Activated T-cell treated with anti-CD3 and anti-CD28 coated beads, Interleukin-2, amount 50 U/mL, for 4 hours (primary cell): ENCODE measurements around the gene HOXB8. TPM values are rescaled to one million over a fixed set of nuclear protein-coding genes. Genes with fewer than 3 reads are reported as not detected.

Source experiments
- ATAC-seq, 2 donors: fragments of 200-7000 bp; cut with Tn5 transposase; one replicate each; pipeline ENCODE4 v1.10.0; 2021
- DNase-seq: peaks from one replicate; pipeline ENCODE4 v3.0.0-alpha.2; 2020
- H3K27me3 Mint-ChIP-seq: one replicate; pipeline ENCODE4 v1.8.0; 2021; ENCODE audit warnings: low read depth, mixed read lengths
- H3K36me3 Mint-ChIP-seq: one replicate; pipeline ENCODE4 v1.8.0; 2022; ENCODE audit warnings: mixed read lengths; ENCODE audit not compliant: insufficient read depth
- H3K4me1 Mint-ChIP-seq: one replicate; pipeline ENCODE4 v1.8.0; 2021; ENCODE audit warnings: low read depth, mixed read lengths
- H3K4me3 Mint-ChIP-seq: one replicate; pipeline ENCODE4 v1.8.0; 2021; ENCODE audit warnings: mild to moderate bottlenecking, moderate library complexity, mixed read lengths
- H3K9me3 Mint-ChIP-seq: one replicate; pipeline ENCODE4 v1.8.0; 2021; ENCODE audit warnings: mixed read lengths
- total RNA-seq, 3 donors: library from RNA; stranded (reverse); gene quantifications; one replicate each; pipeline ENCODE4 v1.2.1, GENCODE V29; 2021

The HOXB8 gene
- total RNA-seq, 3 donors from 2014 or later, result 0.14 to 0.18 TPM; not detected in 1

DNA sequence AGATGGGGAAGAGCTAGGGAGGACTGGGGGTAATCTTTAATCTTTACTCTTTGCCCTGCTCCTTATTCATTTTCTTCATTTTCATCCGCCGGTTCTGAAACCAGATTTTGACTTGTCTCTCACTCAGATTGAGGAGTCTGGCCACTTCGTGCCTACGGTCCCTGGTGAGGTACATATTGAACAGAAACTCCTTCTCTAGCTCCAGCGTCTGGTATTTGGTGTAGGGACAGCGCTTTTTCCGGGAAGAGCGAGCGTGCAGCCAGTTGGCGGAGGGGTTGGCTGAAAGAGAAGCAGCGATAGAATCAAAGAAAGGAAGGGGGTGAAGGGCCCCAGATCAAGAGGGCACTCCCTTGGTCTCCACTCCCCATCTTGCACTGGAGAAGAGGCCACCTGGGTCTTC lies 7.8 kb upstream of the HOXB8 start:
- DNase-seq, result no peak
- no peaks in the 10 kb centered on the region for H3K9me3 Mint-ChIP-seq

DNA sequence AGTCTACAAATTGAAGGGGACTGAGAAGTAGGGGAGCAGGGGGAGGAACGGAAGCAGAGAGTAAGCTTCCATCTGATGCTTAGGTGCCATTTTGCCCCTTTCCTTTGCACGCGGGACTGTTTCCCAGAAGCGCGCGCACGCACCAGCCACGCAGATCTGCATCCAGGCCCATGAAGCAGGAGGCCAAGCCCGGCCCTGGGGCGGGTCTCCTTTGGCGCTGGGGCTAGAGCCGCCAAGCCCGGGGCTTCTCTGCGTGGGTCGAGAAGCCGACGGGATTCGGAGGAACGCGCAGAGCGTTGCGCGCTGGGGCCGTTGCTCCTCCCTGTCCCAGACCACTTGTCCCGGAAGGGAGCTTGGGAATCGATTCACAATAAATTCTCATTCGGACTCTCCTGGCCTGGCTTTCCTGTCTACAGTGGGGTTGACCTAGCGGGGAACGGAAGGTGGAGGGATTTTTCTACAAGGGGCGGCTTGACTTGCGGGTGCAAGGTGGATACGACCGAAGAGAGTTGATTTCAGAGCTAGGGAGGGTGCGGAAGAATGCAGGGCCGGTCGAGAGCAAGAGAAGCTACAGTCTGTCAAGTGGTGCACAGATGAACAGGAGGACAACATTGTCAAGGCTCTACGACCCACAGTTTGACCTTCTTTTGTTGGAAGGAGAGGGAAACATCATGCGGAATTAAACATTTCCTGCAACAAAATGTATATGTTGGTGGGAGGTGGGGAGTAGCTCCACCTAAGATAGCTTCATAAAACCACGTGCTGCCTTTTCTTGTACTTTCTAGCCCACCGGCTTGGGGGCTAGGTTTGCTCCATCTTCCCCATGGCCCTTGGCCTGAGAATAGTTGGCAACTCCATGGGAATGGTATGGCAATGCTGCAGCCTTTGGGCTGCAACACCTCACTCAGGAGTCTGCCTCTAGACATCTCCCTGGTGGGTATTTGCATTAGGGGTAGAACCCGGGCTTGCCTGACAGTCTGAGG lies 6.6 kb upstream of the HOXB8 start:
- Mint-ChIP-seq H3K4me3 (no peak overlapping the region), H3K36me3 (no peaks in the 10 kb centered on the region), H3K4me1 (peaks cover 29% of the 10 kb centered on the region), H3K27me3 (peaks cover 85% of the 10 kb centered on the region), H3K9me3 (no peaks in the 10 kb centered on the region)
- ATAC-seq (no peak), DNase-seq (no peak)

More for the DNA sequence above, 7.8 kb upstream of the HOXB8 start:
- Mint-ChIP-seq H3K27me3 (peaks cover 85% of the 10 kb centered on the region), H3K36me3 (no peaks in the 10 kb centered on the region), H3K4me3 (no peak overlapping the region), H3K4me1 (peaks cover 26% of the 10 kb centered on the region)
- no peak for ATAC-seq

DNA sequence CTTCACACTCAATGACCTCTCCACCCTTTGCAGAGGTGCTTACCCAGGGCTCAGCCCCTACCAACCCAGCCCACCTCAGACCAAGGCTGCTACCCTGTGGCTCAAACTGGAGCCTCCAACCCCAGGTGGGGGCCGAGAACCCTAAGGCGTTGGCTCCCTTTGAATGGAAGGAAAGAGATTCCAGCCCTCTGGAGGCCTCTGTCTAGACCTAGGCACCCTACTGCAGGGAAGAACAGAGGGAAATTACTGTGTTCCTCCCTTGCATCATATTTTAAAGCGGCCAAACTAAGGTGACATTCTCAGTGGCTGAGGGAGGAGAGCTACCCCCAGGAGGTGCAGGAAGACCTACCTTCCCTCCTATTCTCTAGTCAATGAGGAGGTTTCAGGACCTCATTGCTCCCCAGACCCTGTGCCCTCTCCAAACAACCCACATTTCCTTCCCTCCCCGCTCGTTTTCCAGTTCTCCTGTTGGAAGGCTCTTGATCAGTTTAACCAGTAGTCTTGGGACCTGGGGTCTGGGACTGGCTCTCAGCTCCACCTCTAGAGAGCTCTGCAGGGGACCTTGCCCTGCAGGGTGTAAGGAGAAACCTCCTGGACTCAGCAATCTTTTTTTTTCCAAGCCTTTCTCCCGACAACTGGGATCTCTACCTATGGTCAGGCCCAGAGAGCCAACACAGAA lies 5.5 kb upstream of the HOXB8 start:
- no peaks in the 10 kb centered on the region for H3K9me3 Mint-ChIP-seq
- ATAC-seq (no peak), DNase-seq (no peak)
- no peaks in the 10 kb centered on the region for H3K36me3 Mint-ChIP-seq
- no peak overlapping the region for H3K4me3 Mint-ChIP-seq
- peaks cover 26% of the 10 kb centered on the region for H3K4me1 Mint-ChIP-seq
- peaks cover 90% of the 10 kb centered on the region for H3K27me3 Mint-ChIP-seq

DNA sequence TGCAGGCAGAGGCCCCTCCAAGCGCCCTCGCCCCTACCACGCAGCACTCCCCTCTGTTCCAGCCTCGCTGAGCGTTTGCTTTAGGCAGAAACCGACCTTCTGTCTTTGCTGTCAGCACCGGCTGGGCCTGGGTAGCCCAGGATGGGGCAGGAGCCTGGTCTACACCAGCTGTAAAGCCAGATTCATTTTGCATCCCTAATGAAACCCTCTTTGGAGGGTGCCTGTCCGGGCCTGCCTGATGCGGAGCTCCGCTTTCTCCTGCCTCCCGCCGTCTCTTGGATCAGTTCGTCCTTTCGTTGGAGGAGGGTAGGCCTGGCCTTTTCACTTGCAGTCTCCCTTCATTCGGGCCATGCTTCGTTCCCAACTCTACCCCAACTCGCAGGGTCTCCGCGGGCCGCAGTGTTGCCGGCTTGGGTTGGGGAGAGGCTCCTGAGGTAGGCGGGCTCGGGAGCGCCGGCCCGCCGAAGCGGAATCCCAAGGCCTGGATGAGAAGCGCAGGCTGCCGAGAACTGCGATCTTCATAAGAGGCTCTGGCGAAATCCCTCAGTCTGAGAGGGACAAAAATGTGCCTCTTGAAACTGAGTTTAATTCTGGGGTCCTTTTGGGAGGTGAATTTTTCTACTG lies 4.8 kb upstream of the HOXB8 start:
- ATAC-seq, result no peak
- DNase-seq, result no peak
- peaks cover 31% of the 10 kb centered on the region for H3K4me1 Mint-ChIP-seq
- H3K4me3 Mint-ChIP-seq, result no peak overlapping the region
- H3K9me3 Mint-ChIP-seq, result no peaks in the 10 kb centered on the region
- no peaks in the 10 kb centered on the region for H3K36me3 Mint-ChIP-seq
- H3K27me3 Mint-ChIP-seq, result peaks cover 93% of the 10 kb centered on the region

DNA sequence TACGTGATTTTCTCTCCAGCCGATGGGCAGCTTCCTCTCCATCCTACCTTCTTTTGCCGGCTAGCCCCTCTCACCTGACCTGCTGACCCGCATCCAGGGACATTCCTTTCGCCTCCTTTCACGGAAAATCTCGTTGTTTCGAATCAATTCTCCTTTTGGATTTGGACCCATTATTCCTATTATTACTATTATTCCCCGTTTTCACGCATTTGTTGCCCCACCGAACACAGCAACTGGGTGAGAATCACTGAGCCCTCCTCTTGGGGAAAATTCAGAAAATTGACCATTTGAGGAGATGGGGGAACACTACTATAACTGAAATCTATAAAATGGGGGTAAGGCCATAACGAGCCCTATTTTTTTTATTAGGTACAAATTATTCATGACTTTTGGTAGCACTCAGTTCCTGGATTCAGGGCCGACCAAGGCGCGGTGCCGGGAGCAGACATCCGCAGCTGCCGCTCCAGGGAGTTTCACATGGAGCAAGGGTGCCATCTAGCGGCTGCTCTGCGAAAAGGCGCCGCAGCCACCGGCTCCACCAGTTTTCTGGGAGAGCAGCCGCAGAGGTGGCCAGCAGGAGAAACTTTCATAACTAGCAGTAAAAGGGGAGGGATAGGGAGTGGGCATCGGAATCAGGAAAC lies 3.3 kb upstream of the HOXB8 start:
- DNase-seq, result peak; percentile 86
- peaks cover 40% of the 10 kb centered on the region for H3K4me1 Mint-ChIP-seq

DNA sequence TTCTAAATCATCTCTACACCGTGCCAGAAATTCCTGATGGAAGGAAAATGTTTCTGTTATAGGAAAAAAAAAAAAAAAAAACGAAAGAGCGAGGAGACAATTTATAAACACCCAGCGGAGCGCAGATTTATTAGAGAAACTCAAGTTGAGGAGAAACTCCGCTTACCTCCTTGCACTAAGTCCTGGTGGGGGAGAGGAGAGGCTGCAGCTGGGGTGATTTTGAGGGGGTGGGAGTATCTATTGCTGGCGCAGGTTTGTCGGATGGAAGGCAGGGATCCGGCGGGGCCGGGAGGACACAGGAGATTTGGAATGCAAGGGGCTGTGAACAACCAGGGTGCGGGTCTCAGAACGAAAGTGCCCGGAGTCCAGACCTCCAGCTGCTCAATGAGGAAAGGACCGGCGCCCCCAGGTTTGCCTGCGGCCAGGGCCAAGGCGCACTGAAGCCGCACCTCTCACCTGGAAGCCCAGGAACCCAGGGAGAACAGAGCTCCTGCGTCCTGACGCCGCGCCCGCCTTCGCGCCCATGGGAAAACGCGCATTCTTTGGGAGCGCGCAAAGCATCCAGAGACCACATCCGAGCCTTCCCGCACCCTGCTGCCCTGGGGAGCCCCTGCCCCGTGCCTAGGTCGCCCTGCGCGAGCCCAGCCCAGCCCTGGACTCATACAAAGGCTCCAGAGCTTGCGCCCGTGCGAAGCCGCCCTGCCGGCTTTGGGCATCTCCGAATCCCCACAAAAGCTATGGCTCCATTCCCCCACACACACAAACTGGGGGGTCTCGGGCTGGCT lies 2.6 kb upstream of the HOXB8 start:
- peaks cover 86% of the 10 kb centered on the region for H3K27me3 Mint-ChIP-seq
- DNase-seq, result no peak
- H3K9me3 Mint-ChIP-seq, result no peaks in the 10 kb centered on the region
- no peak for ATAC-seq
- H3K4me1 Mint-ChIP-seq, result peaks cover 44% of the 10 kb centered on the region
- H3K36me3 Mint-ChIP-seq, result no peaks in the 10 kb centered on the region
- no peak overlapping the region for H3K4me3 Mint-ChIP-seq

More for the DNA sequence above, 3.3 kb upstream of the HOXB8 start:
- H3K4me3 Mint-ChIP-seq, result peak overlapping the region; percentile 25
- no peaks in the 10 kb centered on the region for H3K9me3 Mint-ChIP-seq
- no peaks in the 10 kb centered on the region for H3K36me3 Mint-ChIP-seq
- H3K27me3 Mint-ChIP-seq, result peaks cover 90% of the 10 kb centered on the region
- ATAC-seq, result peak; percentile 69 to 78

DNA sequence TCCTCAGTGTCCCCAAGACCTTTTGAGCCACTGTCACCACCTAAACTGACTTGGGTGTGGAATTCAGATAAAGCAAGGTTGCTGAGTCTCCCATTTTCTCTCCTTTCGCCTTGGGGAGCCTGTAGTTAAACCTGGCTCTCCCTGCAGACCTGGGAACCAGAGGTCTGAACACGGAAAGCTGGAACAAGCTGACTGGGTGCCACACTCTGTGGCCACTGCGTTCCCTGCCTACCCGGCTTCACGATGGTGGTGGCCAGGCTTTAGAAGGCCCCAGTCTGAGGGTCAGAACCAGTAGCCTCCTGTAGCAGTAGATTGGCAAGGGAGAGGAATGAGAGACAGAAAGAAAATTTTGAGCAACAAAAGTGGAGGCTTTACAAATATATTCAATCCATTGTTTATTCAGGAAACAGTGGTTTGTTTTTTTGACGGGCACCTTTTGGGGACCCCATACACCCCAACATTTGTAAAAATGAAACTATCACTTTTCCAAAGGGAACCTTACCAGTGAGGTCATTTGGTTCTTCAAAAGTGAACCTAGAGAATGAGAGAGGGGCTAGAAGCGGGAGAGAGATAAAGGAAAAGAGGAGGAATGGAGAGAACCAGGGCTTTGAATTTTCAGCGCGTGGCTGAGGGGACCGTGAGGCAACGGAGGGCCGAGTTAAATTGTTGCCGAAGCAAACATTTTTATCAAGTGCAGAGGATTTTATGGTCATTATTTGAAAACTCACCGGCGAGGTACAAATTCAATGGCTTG lies 1.8 kb upstream of the HOXB8 start:
- ATAC-seq (no peak), DNase-seq (no peak)
- Mint-ChIP-seq H3K27me3 (peaks cover 82% of the 10 kb centered on the region), H3K4me1 (peaks cover 48% of the 10 kb centered on the region), H3K9me3 (no peaks in the 10 kb centered on the region), H3K36me3 (no peaks in the 10 kb centered on the region), H3K4me3 (no peak overlapping the region)

DNA sequence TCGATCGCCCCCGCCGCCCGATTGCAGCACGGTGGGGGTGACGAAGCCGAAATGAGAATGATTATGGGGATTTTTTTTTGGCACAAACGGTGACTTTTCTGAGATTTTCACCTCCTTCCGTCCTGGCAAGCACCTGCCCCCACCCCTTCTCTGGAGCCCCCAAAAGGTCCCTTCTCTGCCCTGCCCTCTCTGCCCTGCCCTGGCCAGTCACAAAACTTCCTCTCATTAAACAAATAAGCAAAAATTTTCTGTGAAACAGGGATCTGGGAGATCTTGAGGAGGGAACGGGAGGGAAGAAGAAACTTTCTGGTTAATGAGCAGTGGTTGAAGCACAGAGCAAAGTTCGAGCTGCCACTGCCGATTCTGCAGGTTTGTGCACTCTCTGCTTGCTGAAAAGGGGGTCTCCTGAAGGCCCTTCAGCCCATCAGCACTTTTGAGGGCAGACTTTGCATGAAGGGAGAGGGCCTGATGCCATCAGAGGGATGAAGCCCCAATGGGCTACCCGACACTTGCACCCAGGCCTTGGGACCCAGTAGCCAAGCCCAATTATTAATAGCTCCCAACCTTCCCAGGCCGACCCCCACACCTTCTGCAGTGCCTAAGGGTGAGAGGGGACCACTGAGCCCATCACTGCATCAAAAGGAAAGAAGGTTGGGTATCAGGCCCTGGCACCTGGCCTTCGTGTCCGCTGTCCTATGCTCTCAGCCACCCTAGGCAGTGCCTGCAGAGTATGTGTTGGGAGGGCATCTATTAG lies 1.0 kb upstream of the HOXB8 start:
- no peaks in the 10 kb centered on the region for H3K36me3 Mint-ChIP-seq
- no peaks in the 10 kb centered on the region for H3K9me3 Mint-ChIP-seq
- H3K4me1 Mint-ChIP-seq, result peaks cover 54% of the 10 kb centered on the region
- DNase-seq (no peak), ATAC-seq (no peak)
- H3K27me3 Mint-ChIP-seq, result peaks cover 82% of the 10 kb centered on the region
- H3K4me3 Mint-ChIP-seq, result no peak overlapping the region

DNA sequence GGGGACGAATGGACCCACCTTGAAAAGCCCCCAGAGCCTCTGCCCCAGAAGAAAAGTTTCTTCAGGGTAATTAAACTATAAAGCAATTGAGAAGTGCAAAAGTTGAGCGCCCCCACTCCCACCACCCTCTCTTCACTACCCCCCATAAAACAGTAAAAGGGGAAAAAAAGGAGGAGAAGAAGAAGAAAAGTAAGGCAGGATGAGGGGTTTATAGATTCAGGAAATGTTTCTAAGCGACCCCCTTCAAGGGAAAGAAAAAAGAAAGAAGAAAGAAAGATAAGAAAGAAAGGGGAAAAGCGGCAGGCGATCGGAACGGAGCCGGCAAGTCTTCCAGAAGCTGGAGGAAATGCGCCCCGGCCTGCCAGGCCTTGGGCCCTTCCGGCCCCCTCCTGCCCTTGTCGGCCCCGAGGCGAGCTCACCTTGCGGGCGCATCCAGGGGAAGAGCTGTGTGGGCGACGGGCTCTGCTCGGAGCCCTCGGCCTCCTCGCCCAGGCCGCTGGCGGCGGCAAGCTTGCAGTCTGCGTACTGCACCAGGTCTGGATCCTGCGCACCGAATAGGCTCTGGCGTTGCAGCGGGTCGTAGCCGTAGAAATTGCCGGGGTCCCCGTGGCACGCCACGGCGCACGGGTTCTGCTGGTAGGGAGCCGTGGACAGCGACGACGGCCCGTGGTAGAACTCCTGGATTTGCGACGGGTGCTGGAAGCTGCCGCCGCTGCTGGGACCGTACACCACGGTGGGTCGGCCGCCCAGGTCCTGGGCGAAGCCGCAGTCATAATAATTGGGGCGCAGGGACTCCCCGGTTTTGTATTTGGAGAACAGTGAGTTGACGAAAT lies 1.0 kb downstream of the HOXB8 start:
- no peak for DNase-seq

DNA sequence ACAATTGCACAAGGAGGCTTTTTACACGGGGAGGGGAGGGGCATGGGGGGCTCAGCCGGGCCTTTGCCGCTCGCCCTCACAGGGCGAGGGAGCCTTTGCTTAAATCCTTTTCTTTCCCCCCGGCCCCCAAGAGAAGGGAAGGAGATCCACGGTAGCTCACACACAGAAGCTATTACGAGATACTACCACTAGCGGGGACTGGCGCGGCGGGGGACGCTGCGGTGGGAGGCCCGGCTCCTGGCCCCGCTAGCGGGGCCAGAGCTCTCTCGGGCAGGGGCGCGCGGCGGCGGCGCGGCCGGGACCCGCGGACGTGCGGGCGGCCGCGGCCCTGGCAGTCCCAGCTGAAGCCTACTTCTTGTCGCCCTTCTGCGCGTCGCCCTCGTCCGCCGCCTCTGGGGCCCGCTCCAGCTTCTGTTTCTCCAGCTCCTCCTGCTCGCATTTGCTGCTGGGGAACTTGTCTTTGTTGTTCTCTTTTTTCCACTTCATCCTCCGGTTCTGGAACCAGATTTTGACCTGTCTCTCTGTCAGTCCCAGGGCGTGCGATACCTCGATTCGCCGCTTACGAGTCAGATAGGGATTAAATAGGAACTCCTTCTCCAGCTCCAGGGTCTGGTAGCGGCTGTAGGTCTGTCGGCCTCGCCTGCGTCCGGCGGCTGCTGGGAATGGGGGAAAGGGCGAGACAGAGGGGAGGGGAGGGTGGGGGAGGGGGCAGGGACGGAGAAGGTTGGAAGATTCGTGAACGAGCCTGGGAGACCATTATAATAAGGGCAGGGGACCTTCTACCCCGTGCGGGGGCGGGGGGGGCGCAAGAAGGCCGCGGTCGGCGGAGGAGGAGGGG lies 2.0 kb downstream of the HOXB8 start:
- peak overlapping the region; percentile 80 for H3K4me3 Mint-ChIP-seq
- H3K27me3 Mint-ChIP-seq, result peaks cover 74% of the 10 kb centered on the region
- ATAC-seq (peak; percentile 63 to 76), DNase-seq (no peak)
- peaks cover 45% of the 10 kb centered on the region for H3K4me1 Mint-ChIP-seq
- no peaks in the 10 kb centered on the region for H3K36me3 Mint-ChIP-seq
- H3K9me3 Mint-ChIP-seq, result no peaks in the 10 kb centered on the region

More for the DNA sequence above, 1.0 kb downstream of the HOXB8 start:
- H3K9me3 Mint-ChIP-seq, result no peaks in the 10 kb centered on the region
- H3K4me1 Mint-ChIP-seq, result peaks cover 54% of the 10 kb centered on the region
- peak overlapping the region; percentile 60 for H3K4me3 Mint-ChIP-seq
- H3K36me3 Mint-ChIP-seq, result no peaks in the 10 kb centered on the region
- peaks cover 76% of the 10 kb centered on the region for H3K27me3 Mint-ChIP-seq
- ATAC-seq, result peak; percentile 16 to 27

DNA sequence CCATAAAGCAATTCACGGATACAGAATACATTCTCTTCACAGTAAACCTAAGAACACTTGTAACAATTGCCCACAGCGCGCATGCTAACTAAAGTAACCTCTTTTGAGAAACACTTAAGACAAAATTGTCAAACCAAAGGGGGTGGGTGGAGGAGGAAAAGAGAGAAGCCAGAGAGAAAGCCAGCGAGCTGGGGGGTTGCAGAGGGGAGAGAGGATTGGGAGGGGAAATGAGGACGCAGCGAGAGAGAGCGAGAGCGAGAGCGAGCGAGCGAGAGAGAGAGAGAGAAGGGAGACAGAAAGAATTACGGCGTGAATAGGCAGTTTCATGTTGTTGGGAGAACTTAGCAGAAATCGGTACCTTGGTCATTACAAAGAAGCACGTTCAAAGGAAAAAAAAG lies 2.6 kb downstream of the HOXB8 start:
- DNase-seq, result no peak
- H3K36me3 Mint-ChIP-seq, result no peaks in the 10 kb centered on the region
- H3K4me1 Mint-ChIP-seq, result peaks cover 43% of the 10 kb centered on the region
- no peaks in the 10 kb centered on the region for H3K9me3 Mint-ChIP-seq
- H3K4me3 Mint-ChIP-seq, result peak overlapping the region; percentile 80
- peaks cover 75% of the 10 kb centered on the region for H3K27me3 Mint-ChIP-seq
- peak in 1 of 2 donors; percentile 7 for ATAC-seq
